ENCODE measurements around the gene NUTM1.
"Not testable (repeated sequence)": the region's sequence is repeated elsewhere in the genome, so short reads cannot be mapped to it uniquely, and the experiment has no call there.

NUTM1 gene

DNA sequence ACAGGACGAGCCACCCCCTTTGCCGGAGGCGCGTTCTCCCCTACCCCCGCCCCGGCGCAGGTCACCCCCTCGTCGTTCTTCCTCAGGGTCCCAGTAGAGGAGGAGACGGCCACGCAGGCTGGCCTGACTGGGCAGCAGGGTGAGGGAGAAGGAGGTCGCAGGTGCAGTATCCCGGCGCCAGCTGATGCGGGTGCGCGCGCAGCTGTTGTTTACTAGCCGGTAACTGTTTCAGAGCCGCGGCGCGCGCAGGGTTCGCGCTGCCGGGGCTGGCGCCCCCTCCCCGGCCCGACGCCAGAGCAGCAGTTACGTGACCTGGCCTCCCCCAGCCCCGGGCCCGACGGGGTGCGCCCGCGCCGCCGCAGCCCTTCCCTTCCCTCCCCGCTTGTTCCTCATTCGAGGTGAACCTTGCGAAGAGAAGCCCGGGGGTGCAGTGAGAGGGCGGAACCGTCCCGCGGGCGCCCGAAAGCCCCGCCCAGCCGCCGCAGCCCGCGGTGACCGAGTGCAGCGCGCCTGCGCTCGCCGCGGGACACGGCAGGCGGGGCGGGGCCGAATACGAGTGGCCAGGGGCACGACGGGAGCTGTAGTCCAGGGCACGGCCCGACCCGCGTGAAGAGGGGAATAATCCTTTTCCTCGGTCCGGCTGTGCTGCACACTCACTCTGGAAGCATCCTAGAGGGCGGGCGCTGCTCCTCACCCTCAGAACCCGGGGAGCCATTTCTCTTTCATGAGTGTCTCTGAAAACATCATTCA, 5.4 kb upstream of the NUTM1 start, which contains the start of gene SLC12A6:
Gene SLC12A6, minus strand, starts transcription at position 225 of the 750 bp plus-strand sequence. CDS start 1,101 bp downstream, outside the sequence.
- peak; percentile 88 for DNase-seq (ENCODE audit: low spot score)

GRCh38 chr15:34338347-34338746, 4.8 kb upstream of the NUTM1 start:
- no peak for DNase-seq (ENCODE audit: low spot score)

DNA sequence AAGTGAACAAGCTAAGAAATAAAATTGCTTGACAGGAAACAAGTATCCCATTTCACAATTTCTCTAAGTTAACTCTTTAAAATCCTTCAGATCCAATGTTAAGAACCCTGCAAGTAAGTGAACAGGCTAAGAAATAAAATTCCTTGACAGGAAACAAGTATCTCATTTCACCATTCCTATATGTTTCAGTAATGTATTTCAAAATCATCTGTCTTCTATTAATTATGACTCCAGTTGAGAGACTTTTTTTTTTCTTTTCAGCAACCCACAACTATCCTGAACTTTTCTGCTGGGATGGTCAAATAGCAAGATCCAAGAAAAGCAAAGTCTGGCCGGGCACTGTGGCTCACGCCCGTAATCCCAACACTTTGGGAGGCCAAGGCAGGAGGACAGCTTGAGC, 3.2 kb upstream of the NUTM1 start:
- DNase-seq (ENCODE audit: low spot score) = no peak

DNA sequence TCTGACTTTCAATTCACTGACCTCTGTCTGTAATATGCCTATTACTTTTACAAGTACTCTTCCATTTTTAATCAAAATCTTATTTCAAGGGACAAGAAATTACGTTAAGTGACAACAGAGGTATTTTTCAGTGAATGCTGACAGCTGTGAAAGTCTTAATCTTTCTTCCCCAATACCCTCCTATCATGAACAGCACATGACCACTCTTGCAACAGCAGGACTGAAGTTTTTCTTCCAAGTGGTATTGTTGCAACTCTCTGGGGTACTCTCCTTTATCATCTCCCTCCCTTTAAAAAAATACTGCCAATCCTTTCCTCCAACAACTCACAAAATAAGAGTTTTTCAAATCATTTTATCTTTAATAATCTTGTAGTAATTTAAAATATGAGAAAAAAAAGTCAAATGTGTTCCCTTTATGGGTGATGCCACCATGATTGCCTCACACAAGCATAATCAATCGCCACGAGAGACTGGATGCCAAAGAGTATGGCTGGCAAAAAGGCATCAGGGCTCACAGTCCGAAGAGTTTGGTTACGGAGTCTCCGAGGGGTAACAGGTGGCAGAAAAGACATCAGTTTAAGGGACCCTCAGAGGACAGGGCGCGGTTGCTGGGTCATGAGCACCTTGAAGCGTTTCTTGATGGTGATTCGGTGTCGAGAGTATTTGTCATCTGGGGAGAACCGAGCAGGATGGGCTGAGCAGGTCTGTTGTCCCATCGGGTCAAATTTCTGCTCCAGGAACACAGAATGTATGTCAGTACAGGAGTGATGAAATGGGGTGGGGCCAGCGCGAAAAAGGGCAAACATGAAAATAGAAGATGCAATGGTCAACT, 1.5 kb upstream of the NUTM1 start:
- DNase-seq (ENCODE audit: low spot score) = no peak

GRCh38 chr15:34342213-34342736, 840 bp upstream of the NUTM1 start:
- DNase-seq (ENCODE audit: low spot score) = not testable (repeated sequence)

DNA sequence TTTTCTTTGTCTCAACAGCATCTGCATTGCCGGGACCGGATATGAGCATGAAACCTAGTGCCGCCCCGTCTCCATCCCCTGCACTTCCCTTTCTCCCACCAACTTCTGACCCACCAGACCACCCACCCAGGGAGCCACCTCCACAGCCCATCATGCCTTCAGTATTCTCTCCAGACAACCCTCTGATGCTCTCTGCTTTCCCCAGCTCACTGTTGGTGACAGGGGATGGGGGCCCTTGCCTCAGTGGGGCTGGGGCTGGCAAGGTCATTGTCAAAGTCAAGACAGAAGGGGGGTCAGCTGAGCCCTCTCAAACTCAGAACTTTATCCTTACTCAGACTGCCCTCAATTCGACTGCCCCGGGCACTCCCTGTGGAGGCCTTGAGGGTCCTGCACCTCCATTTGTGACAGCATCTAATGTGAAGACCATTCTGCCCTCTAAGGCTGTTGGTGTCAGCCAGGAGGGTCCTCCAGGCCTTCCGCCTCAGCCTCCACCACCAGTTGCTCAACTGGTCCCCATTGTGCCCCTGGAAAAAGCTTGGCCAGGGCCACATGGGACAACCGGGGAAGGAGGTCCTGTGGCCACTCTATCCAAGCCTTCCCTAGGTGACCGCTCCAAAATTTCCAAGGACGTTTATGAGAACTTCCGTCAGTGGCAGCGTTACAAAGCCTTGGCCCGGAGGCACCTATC, 5.0 kb downstream of the NUTM1 start:
- no peak for DNase-seq (ENCODE audit: low spot score)

DNA sequence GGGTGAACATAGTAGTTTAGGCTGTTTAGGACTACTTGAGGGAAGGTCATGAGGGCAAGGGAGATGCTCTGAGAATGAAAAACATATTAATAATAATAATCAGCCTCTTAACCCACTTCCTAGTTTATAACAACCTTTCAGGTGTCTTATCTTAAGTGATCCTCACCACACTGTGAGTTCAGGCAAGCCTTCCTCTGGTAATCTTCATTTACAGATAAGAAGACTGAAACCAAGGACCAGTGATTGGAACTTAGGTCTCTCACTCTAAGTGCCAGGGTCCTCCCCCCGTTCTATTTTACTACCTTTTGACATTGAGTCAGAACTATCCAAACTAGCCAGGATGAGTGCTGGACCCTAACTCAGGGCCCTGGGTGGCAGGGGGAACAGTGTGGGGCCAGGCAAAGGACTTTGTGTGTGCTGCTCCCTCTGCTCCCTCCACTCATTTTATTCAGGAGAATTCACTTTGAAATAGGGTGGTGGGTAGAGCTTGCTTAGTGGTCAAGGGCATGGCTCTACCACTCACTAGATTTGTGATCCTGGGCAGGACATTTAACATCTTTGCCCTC, 5.7 kb downstream of the NUTM1 start:
- DNase-seq (ENCODE audit: low spot score) = no peak

GRCh38 chr15:34349769-34350168, 6.7 kb downstream of the NUTM1 start:
- DNase-seq (ENCODE audit: low spot score) = no peak

- DNase-seq (ENCODE audit: low spot score) = not testable (repeated sequence)
These were observed 9.9 kb downstream of the NUTM1 start for GRCh38 chr15:34352996-34353395.

GRCh38 chr15:34353627-34354026, 10.5 kb downstream of the NUTM1 start:
- no peak for DNase-seq (ENCODE audit: low spot score)

DNA sequence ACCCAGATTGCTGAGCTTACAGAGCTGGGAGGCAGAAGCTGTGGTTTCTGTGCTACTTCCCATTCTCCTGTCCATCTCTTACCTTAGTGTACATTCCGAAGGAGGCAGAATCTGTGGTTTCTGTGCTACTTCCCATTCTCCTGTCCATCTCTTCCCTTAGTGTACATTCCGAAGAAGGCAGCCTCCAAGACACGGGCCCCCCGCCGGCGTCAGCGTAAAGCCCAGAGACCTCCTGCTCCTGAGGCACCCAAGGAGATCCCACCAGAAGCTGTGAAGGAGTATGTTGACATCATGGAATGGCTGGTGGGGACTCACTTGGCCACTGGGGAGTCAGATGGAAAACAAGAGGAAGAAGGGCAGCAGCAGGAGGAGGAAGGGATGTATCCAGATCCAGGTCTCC, 11.2 kb downstream of the NUTM1 start:
- no peak for DNase-seq (ENCODE audit: low spot score)

DNA sequence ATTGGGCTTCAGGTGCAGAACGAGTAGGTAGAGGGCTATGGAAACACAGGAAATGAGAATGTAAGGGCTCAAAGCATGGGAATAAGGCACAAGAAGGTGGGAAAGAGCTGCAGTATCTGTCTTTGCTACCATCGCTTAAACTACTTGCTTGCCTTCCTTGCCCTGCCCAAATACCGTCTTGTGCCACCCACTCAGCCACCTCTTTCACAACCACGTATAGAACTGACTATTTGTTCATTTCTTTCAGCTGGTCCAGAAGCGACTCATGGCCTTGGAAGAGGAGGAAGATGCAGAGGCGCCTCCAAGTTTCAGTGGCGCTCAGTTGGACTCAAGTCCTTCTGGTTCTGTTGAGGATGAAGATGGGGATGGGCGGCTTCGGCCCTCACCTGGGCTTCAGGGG, 12.1 kb downstream of the NUTM1 start:
- DNase-seq (ENCODE audit: low spot score) = no peak

DNA sequence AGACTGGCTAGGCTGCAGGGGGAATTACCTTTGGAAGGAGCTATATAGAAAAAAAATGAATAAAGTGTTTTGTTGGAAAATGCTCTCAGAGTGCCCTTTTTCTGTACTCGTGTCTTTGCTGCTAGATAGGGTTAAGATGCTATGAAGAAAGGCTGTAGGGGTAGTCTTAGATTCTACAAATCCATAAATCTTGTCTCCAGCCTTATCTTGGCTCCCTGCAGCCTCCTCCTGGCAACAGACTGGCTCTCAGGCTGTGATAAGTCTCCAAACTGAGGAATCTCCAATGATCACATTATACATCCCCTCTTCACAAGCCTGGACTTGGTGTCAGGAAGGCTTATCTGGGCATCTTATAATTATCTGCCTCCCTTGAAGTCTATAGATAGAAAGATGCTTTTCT, 14.5 kb downstream of the NUTM1 start:
- no peak for DNase-seq (ENCODE audit: low spot score)

- DNase-seq (ENCODE audit: low spot score) = no peak
These were observed 15.3 kb downstream of the NUTM1 start for GRCh38 chr15:34358367-34358766.

DNA sequence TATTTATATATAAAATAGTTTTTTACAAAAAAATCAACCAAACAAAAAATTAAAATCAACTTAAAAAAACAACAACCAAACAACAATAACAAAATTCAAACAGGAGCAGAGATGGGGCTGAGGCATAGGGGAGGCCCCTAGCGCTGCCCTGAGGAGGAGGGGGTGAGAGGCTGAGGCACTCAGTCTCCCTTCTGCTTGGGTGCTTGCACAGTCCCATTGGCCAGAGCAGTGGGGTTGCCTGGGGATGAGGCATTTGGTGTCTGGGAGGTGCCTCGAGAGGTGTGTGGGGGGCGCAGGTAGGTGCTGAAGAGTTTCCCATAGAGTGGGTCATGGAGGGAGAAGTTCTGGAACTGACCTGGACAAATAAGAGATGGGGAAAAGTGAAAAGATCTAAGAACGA, 15.8 kb downstream of the NUTM1 start:
- DNase-seq (ENCODE audit: low spot score) = no peak

- DNase-seq (ENCODE audit: low spot score) = no peak
These were observed 16.3 kb downstream of the NUTM1 start for GRCh38 chr15:34359416-34359815.

DNA sequence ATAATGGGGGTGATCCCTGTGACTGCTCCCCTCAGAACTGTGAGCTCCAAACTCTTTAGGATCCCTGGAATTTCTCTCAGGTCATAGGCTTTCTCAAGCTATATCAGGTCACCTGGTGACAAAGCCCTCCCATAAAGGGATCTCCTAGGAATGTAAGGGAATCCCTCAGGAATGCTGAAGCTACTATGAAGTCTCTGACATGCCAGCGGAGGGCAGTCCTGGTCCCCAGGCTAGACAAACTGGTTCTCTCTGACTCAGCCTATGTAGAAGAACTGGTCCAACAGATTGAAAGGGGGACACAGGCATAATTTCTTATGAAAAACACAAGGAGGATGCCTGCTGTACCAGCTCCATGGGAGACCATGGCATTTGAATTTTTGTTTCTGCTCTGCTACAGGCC, 17.2 kb downstream of the NUTM1 start:
- DNase-seq (ENCODE audit: low spot score) = no peak

DNA sequence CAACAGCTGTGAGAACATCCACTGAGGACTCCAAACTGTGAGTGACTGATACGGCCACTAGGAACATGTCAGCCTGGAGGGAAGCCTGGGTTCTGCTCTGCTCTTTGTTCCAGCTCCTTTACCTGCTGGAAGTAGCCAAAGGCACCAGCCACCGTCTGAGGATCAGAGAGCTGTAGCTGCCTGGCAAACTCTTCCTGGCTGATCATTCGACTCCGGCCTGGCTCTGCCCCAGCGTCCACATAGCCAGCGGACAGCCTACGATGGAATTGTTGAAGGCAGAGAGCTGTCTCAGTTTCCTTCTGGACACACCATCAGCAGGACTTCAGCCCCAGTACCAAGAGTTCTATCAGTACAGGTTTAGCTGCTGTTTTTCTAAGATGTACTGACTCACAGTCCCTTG, 18.2 kb downstream of the NUTM1 start:
- DNase-seq (ENCODE audit: low spot score) = no peak

- DNase-seq (ENCODE audit: low spot score) = no peak
These were observed 19.1 kb downstream of the NUTM1 start for GRCh38 chr15:34362047-34362773.

GRCh38 chr15:34364041-34364440, 20.9 kb downstream of the NUTM1 start:
- no peak for DNase-seq (ENCODE audit: low spot score)

DNA sequence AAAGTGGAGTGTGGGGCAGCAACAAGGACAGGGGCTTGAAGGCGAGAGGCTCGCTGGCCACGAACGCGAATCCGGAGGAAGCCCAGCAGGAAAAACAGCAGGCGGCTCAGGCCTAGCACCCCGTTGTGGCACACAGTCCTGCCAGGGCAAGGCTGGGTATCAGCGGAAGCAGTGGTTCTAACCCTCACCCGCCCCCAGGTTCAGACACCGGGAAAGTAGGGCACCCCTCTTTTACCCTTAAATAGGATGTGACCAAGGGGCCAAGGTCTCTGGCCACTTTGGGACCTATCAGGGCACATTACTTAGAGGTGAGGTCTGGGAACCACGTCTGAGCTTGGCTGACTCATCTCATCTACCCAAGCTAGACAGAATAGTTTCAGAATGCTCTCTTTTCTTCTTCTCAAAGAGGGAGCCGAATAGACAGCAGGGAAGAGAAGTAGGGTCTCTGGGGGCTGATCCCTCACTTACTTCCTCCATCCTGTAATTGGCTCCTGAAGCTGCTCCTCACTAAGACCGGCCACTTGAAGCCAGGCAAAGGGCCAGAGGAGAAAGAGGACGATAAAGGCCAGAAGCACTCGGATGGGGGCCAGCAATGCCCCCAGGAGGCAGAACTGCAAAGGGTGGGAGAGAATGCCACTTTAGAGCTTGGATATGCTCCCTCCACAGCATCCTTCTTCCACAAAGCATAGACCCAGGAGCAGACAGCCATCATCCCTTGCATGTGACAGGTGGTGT, 22.1 kb downstream of the NUTM1 start:
- no peak for DNase-seq (ENCODE audit: low spot score)
